HL-60 (cell line): ENCODE data around the gene JPH4.

Source experiments
- CTCF ChIP-seq: IDR thresholded peaks from one replicate; pipeline ENCODE4 v1.5.1; 2011; ENCODE audit warnings: low read length, control low read depth, inconsistent platforms; ENCODE audit not compliant: insufficient read depth
- GABPA ChIP-seq: IDR thresholded peaks from 2 replicates; pipeline ENCODE4 v1.6.1; 2012; ENCODE audit warnings: low read depth
- POLR2AphosphoS5 ChIP-seq: IDR thresholded peaks from 2 replicates; pipeline ENCODE4 v1.6.1; 2012; ENCODE audit warnings: low read depth
- REST ChIP-seq: IDR thresholded peaks from 2 replicates; pipeline ENCODE4 v1.6.1; 2012; ENCODE audit warnings: low read depth; ENCODE audit not compliant: insufficient replicate concordance
- SPI1 ChIP-seq: IDR thresholded peaks from 2 replicates; pipeline ENCODE4 v1.6.1; 2012; ENCODE audit warnings: low read depth, mild to moderate bottlenecking, borderline replicate concordance

DNA sequence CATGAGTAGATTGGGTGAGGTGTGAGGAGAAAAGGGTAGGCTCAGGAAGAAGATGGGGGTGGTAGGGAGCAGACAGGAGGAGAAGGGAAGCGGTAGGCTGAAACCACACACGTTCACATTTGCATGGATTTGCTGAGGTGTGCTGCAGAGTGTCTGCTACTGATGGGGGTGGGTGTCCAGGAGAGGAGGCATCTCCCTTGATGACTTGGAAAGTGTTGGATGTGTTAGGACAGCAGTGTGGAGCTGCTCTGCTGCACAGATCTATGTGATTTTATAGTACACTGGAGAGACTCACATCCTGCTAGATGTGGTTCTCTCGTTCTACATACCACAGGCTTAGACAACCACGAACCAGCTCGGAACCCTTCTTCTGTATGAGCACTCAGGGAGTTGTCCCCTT, 36.3 kb downstream of the JPH4 start:
- TF ChIP-seq CTCF (no peak), POLR2AphosphoS5 (no peak), REST (no peak), SPI1 (no peak), GABPA (no peak)
